NB4 (cell line): ENCODE measurements around the gene PRPF19.

Source experiments
- MYC ChIP-seq: IDR thresholded peaks from 2 replicates; pipeline ENCODE4 v1.6.1; 2011; ENCODE audit warnings: low read depth, low read length
- POLR2A ChIP-seq: IDR thresholded peaks from 2 replicates; pipeline ENCODE4 v1.6.1; 2011; ENCODE audit warnings: mild to moderate bottlenecking; ENCODE audit not compliant: insufficient read length; ENCODE audit errors: extremely low read depth
- TF ChIP-seq, protein P1 (sequence below): IDR thresholded peaks from one replicate; pipeline ENCODE4 v1.5.1; 2012; ENCODE audit warnings: low read depth, low read length

DNA sequence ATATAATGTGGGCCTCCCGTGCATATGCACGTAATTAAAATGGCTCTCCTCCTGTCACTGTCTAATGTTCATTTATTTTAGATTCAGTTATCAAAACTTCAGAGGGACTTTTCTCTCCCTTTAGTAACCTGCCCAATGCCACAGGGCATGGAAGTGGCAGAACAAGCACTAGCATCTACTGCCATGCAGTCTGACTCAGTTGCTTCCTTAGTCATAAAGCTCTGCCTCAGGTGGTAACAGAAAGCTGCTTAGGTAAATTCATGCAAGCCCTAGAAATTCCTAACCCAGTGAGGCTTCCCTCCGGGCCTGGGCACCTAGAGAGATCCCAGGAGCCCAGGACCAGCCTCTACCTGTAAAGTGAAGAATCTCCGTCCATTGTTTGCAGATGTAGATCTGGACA lies 8.9 kb downstream of the PRPF19 start:
- TF ChIP-seq, protein P1, sequence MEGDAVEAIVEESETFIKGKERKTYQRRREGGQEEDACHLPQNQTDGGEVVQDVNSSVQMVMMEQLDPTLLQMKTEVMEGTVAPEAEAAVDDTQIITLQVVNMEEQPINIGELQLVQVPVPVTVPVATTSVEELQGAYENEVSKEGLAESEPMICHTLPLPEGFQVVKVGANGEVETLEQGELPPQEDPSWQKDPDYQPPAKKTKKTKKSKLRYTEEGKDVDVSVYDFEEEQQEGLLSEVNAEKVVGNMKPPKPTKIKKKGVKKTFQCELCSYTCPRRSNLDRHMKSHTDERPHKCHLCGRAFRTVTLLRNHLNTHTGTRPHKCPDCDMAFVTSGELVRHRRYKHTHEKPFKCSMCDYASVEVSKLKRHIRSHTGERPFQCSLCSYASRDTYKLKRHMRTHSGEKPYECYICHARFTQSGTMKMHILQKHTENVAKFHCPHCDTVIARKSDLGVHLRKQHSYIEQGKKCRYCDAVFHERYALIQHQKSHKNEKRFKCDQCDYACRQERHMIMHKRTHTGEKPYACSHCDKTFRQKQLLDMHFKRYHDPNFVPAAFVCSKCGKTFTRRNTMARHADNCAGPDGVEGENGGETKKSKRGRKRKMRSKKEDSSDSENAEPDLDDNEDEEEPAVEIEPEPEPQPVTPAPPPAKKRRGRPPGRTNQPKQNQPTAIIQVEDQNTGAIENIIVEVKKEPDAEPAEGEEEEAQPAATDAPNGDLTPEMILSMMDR: no peak
- TF ChIP-seq MYC (no peak), POLR2A (no peak)
